Stimulated activated CD4-positive, alpha-beta T cell treated with anti-CD3 and anti-CD28 coated beads, Interleukin-2, amount 100 ng/mL, for 48 hours (primary cell): Measurements from ENCODE around the gene MDM1.

Experiments
- DNase-seq, 2 donors: peaks; one replicate each; pipeline ENCODE4 v3.0.0-alpha.2; 2020

MDM1 gene

GRCh38 chr12:68354977-68355541 lies 22.9 kb upstream of the MDM1 start:
- no peak for DNase-seq

DNA sequence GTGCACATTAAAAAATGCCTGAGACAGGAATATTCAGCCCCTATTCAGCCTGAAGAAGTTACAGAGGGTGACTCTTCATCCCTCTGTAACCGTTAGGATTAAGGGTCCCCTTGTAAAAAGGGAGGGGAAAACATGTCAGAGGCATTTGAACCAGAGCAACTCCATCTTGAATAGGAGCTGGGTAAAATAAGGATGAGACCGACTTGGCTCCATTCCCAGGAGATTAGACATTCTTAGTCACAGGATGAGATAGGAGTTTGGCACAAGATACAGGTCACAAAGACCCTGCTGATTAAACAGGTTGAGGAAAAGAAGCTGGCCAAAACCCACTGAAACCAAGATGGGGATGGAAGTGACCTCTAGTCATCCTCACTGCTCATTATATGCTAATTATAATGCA lies 19.9 kb upstream of the MDM1 start:
- DNase-seq = no peak

DNA sequence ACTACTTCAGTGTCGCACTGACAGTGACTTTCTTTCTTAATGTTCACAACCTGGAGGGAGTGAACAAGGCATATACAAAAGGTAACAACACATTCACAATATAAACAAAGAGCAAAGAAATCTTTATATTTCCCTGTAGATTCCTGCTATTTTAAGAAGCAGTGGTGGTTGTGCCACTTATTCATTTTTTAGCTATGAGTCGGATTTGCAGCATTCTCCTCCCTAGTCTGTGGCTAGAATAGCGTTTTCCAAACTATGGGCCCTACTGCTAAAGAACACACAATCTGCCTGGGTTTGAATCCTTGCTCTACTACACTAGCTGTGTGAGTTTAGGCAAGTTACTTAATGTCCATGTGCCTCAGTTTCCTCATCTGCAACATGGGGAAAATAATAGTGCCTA lies 18.6 kb upstream of the MDM1 start:
- DNase-seq = no peak

- DNase-seq = no peak
Measured at GRCh38 chr12:68349921-68350606, 17.9 kb upstream of the MDM1 start.

GRCh38 chr12:68349220-68349621 lies 17.1 kb upstream of the MDM1 start:
- no peak for DNase-seq

DNA sequence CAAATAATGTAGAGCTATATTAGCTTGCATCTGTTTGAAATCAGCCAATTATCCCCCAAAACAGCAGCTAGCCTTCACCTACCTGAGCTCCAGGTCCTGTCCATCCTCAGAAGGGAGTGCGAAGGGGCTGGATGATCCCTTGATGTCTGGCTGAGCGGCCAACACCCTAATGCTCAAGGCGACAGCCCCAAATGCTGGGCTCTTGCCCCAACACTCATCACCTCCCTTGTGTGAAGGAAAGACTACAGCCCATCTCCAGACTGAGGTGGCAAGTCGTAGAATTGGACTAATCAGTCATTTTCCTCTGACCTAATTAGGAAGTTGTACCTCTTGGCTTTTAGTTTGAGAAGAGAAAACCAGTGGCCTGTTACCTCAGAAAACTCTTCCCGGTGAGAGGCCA lies 16.3 kb upstream of the MDM1 start:
- DNase-seq = no peak

DNA sequence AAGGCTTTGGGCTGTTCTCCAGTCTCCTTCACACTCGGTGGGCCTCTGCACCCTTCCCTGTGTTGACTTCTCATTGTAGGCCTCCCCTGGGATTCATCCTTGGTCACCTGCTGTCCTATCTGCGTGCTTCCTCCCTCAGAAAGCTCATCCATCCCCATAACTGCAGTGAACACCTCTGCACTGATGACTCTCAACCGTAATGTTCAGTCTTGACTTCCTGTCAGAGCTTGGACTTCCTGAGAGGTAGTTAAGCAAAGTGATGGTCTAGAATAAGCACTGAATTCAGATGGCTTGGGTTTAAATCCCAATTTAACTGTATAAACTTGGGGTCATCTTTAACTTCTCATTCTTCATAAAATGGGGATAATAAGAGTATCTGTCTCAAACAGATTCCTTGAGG lies 13.6 kb upstream of the MDM1 start:
- no peak for DNase-seq

DNA sequence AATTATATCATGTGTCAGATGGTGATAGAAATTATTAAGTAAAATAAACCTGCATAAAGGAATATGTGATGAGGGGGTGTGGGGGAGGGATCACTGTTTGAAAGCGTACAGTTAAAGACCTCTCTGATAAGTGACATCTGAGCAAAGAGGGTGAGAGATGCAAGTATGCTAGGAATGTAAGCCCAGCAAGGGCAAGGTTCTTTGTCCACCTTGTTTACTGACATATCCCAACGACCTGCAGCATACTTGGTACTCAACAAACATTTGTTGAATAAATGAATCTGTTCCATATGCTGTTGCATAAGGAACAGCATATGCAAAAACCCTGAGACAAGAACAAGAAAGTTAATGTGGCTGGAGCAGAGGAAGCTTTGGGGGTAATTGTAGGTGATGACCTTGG lies 12.0 kb upstream of the MDM1 start:
- no peak for DNase-seq

- DNase-seq = no peak
Measured at GRCh38 chr12:68342966-68343365, 10.8 kb upstream of the MDM1 start.

DNA sequence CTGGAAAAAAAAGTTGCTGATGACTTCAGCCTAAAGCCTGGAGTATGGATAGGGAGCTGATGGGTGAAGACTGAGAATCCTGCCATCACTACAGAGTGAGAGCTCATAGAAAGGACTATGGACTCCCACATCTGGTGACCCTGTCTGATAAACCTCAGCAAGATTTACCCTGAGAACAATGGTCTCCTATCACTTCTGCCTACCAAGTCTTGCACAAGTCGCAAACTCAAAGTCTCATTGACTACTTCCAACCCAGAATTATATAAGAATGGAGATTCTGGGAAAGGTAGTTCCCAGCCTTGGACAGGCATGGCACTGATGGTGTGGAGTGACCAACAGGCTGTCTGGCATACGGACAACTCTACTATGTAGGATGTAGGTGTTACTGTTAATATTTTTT lies 9.7 kb upstream of the MDM1 start:
- DNase-seq = no peak

GRCh38 chr12:68340404-68341270 lies 8.5 kb upstream of the MDM1 start:
- DNase-seq = no peak

DNA sequence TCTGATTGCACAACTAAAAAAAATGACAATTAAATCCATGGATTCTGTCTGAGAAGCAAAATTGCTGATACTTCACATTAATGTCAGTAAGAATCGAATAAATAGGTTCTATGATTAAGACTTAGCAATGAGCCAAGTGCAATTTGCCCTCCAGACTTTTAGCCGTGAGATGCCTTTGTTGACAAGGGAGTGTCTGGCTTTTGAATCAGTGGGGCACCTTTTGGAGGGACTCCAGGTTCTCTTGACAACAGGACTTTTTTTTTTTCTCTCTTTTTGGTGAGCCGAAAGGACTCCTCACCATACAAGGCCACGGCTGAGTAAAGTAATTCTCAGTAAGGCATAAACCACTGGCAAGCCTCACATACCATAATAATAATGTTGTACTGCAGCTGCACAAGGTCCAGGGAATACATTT lies 4.7 kb upstream of the MDM1 start:
- no peak for DNase-seq

GRCh38 chr12:68335462-68335861 lies 3.3 kb upstream of the MDM1 start:
- no peak for DNase-seq

- peak in 1 of 2 donors; percentile 10 for DNase-seq
Measured at GRCh38 chr12:68334132-68334531, 2.0 kb upstream of the MDM1 start.

GRCh38 chr12:68332728-68333630 lies 817 bp upstream of the MDM1 start:
- no peak for DNase-seq

- DNase-seq = no peak
Measured at GRCh38 chr12:68331500-68331868, 678 bp downstream of the MDM1 start.

GRCh38 chr12:68327896-68328295 lies 4.3 kb downstream of the MDM1 start:
- DNase-seq = no peak

GRCh38 chr12:68326716-68327115 lies 5.4 kb downstream of the MDM1 start:
- no peak for DNase-seq

DNA sequence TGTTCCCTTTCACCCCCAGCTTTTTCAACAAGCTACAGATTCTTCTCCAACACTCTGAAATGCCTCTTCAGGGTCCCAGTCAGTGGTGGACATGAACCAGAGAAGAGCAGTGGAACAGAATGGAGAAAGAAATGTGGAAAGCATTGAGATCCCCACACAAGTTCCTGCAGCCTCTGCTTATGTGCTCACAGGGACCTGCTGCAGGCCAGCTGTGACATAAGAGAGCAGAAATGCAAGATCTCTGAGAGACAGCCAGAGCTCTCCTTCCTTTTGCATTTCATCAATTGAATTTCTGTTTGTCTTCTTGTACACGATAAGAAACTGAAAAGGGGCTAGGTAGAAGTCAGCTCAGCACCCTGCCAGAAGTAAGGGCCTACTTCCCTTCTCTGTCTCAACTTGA lies 6.2 kb downstream of the MDM1 start:
- no peak for DNase-seq

GRCh38 chr12:68324531-68324930 lies 7.6 kb downstream of the MDM1 start:
- no peak for DNase-seq

DNA sequence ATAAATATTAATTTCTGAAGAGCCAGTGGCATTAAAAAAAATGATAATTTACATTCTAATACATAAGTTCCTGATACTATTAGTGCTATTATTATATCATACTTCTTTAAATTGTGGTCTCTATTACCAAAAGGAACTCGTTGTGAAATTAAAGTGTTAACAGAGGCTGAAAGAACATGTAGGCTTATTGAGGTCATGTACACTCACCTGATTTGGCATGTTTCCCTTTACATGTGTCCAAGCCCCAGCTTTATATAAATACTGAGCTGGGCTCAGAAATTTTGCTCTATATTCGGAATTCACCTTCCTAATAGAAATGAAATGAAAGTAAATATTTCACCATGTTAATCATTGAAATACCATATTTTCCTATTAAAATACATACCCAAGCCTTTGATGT lies 11.0 kb downstream of the MDM1 start:
- DNase-seq = no peak

GRCh38 chr12:68319988-68320623 lies 12.1 kb downstream of the MDM1 start:
- DNase-seq = no peak
